Measurements from ENCODE around the gene FAF1.
"Not testable (repeated sequence)": the region's sequence is repeated elsewhere in the genome, so short reads cannot be mapped to it uniquely, and the experiment has no call there.

FAF1 gene

DNA sequence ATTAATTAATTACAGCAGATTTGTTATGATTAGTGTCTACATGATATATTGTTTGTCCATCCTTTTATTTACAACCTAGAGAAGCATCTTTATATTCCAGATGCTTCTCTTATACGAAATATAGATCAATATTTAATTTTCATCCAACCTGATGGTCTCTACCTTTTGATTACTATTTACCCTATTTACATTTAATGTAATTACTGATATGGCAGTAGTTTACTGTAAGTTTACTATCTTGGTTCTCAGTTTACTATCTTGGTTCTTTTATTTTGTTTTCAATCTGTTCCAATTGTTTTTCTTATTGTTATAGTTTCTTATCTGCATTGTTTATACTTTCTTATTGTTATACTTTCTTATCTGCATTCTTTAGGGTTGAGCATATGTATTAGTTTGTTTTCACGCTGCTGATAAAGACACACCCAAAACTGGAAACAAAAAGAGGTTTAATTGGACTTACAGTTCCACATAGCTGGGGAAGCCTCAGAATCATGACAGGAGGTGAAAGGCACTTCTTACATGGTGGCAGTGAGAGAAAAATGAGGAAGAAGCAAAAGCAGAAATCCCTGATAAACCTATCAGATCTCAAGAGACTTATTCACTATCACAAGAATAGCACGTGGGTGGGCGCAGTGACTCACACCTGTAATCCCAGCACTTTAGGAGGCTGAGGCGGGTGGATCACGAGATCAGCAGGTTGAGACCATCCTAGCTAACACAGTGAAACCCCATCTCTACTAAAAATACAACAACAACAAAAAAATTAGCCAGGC, 28.9 kb downstream of the FAF1 start:
- Histone ChIP-seq H3K36me3 (ENCODE audit: control insufficient read depth, insufficient read depth, low read length) (peaks cover 3% of the 10 kb centered on the region), H3K27ac (ENCODE audit: low read depth, low read length, severe bottlenecking) (no peak overlapping the region), H3K9me3 (ENCODE audit: control insufficient read depth, low read length) (no peaks in the 10 kb centered on the region), H3K4me3 (ENCODE audit: extremely low read depth, insufficient read depth, low read length, poor library complexity, severe bottlenecking) (no peak overlapping the region), H3K4me1 (ENCODE audit: control insufficient read depth, insufficient read depth, low read length, poor library complexity, severe bottlenecking) (no peaks in the 10 kb centered on the region)
- 89% methylated on average over 4 of the region's 6 CpGs; no CpG with 5 or more reads in 1 of the 2 experiments for WGBS, 2 experiments (ENCODE audit: insufficient coverage in 2 of 2)

DNA sequence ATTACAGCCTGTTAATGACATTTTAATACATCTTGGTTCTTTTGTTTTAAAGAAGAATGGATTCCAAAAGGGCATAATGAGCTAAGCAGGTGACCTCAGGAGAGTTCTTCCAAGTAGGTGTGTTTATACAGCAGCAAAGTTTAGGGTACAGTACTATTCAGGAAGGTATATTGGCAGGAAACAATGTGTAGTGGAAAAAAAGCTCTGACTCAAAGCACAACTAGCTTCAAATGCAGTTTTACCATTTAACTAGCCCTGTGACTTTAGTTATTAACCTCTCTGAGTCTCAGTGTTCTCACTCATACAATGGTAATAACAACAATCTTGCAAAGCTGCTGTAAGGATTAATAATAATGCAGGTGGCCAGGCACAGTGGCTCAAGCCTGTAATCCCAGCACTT, 29.9 kb downstream of the FAF1 start:
- Histone ChIP-seq H3K36me3 (ENCODE audit: control insufficient read depth, insufficient read depth, low read length) (peaks cover 3% of the 10 kb centered on the region), H3K9me3 (ENCODE audit: control insufficient read depth, low read length) (no peaks in the 10 kb centered on the region), H3K27ac (ENCODE audit: low read depth, low read length, severe bottlenecking) (no peak overlapping the region), H3K4me3 (ENCODE audit: extremely low read depth, insufficient read depth, low read length, poor library complexity, severe bottlenecking) (no peak overlapping the region), H3K4me1 (ENCODE audit: control insufficient read depth, insufficient read depth, low read length, poor library complexity, severe bottlenecking) (no peaks in the 10 kb centered on the region)

GRCh38 chr1:50929376-50929958, 30.6 kb downstream of the FAF1 start:
- Histone ChIP-seq H3K4me1 (ENCODE audit: control insufficient read depth, insufficient read depth, low read length, poor library complexity, severe bottlenecking) (no peaks in the 10 kb centered on the region), H3K4me3 (ENCODE audit: extremely low read depth, insufficient read depth, low read length, poor library complexity, severe bottlenecking) (no peak overlapping the region), H3K9me3 (ENCODE audit: control insufficient read depth, low read length) (no peaks in the 10 kb centered on the region), H3K36me3 (ENCODE audit: control insufficient read depth, insufficient read depth, low read length) (peaks cover 3% of the 10 kb centered on the region), H3K27ac (ENCODE audit: low read depth, low read length, severe bottlenecking) (no peak overlapping the region)
- WGBS, 2 experiments (ENCODE audit: insufficient coverage in 2 of 2) = no CpG with 5 or more reads among the region's 2 CpGs

GRCh38 chr1:50923564-50923963, 36.5 kb downstream of the FAF1 start:
- Histone ChIP-seq H3K27ac (ENCODE audit: low read depth, low read length, severe bottlenecking) (no peak overlapping the region), H3K4me3 (ENCODE audit: extremely low read depth, insufficient read depth, low read length, poor library complexity, severe bottlenecking) (no peak overlapping the region), H3K4me1 (ENCODE audit: control insufficient read depth, insufficient read depth, low read length, poor library complexity, severe bottlenecking) (no peaks in the 10 kb centered on the region), H3K36me3 (ENCODE audit: control insufficient read depth, insufficient read depth, low read length) (no peaks in the 10 kb centered on the region), H3K9me3 (ENCODE audit: control insufficient read depth, low read length) (peaks cover 10% of the 10 kb centered on the region)
- WGBS, 2 experiments (ENCODE audit: insufficient coverage in 2 of 2) = 83% methylated on average over 1 of the region's 1 CpG; no CpG with 5 or more reads in 1 of the 2 experiments

DNA sequence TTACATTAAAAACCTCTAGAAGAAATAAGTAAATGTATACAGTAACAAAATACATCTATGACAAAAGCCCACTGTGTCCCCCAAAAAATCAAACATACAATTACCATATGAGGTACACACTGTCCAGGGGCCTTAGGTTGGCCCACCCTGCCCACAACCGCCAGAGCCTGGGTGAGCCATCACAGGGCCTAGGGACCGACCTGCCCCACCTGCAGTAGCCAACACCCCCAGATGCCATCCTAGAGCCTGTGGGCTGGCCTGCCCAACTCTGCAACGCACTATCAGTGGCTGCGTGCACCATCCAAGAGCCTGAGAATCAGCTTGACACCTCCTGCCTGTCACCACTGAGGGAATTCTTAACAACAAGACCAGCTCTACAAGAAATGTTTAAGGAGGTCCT, 39.0 kb downstream of the FAF1 start:
- Histone ChIP-seq H3K4me1 (ENCODE audit: control insufficient read depth, insufficient read depth, low read length, poor library complexity, severe bottlenecking) (no peaks in the 10 kb centered on the region), H3K27ac (ENCODE audit: low read depth, low read length, severe bottlenecking) (no peak overlapping the region), H3K9me3 (ENCODE audit: control insufficient read depth, low read length) (peaks cover 10% of the 10 kb centered on the region), H3K36me3 (ENCODE audit: control insufficient read depth, insufficient read depth, low read length) (no peaks in the 10 kb centered on the region), H3K4me3 (ENCODE audit: extremely low read depth, insufficient read depth, low read length, poor library complexity, severe bottlenecking) (no peak overlapping the region)
- WGBS, 2 experiments (ENCODE audit: insufficient coverage in 2 of 2) = 96 to 100% methylated on average over 1 to 3 of the region's 4 CpGs

DNA sequence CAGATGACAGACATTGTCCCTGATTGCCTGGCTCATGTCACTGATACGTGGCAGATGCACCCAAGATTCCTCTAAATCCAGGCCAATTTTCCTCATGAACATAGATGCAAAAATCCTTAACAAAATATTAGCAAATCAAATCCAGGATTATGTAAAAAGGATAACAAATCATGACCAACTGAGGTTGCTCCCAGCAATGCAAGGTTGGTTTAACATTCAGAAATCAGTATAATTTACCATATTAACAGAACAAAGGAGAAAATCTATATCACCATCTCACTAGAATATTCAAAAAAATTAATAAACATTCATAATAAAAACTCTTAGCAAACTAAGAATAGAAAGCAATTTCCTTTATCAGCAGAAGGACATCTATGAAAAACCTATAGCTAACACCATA, 39.7 kb downstream of the FAF1 start:
- Histone ChIP-seq H3K4me1 (ENCODE audit: control insufficient read depth, insufficient read depth, low read length, poor library complexity, severe bottlenecking) (no peaks in the 10 kb centered on the region), H3K36me3 (ENCODE audit: control insufficient read depth, insufficient read depth, low read length) (no peaks in the 10 kb centered on the region), H3K4me3 (ENCODE audit: extremely low read depth, insufficient read depth, low read length, poor library complexity, severe bottlenecking) (no peak overlapping the region), H3K27ac (ENCODE audit: low read depth, low read length, severe bottlenecking) (no peak overlapping the region), H3K9me3 (ENCODE audit: control insufficient read depth, low read length) (peaks cover 10% of the 10 kb centered on the region)
- 100% methylated on average over 1 of the region's 1 CpG; no CpG with 5 or more reads in 1 of the 2 experiments for WGBS, 2 experiments (ENCODE audit: insufficient coverage in 2 of 2)

GRCh38 chr1:50917138-50918137, 42.6 kb downstream of the FAF1 start:
- no peaks in the 10 kb centered on the region for H3K9me3 ChIP-seq (ENCODE audit: control insufficient read depth, low read length)
- no peak overlapping the region for H3K4me3 ChIP-seq (ENCODE audit: extremely low read depth, insufficient read depth, low read length, poor library complexity, severe bottlenecking)
- 92 to 100% methylated on average over 2 to 3 of the region's 4 CpGs for WGBS, 2 experiments (ENCODE audit: insufficient coverage in 2 of 2)
- no peaks in the 10 kb centered on the region for H3K4me1 ChIP-seq (ENCODE audit: control insufficient read depth, insufficient read depth, low read length, poor library complexity, severe bottlenecking)
- H3K36me3 ChIP-seq (ENCODE audit: control insufficient read depth, insufficient read depth, low read length) = no peaks in the 10 kb centered on the region
- H3K27ac ChIP-seq (ENCODE audit: low read depth, low read length, severe bottlenecking) = no peak overlapping the region

- no peaks in the 10 kb centered on the region for H3K9me3 ChIP-seq (ENCODE audit: control insufficient read depth, low read length)
- no peaks in the 10 kb centered on the region for H3K36me3 ChIP-seq (ENCODE audit: control insufficient read depth, insufficient read depth, low read length)
- no peak overlapping the region for H3K27ac ChIP-seq (ENCODE audit: low read depth, low read length, severe bottlenecking)
- WGBS, 2 experiments (ENCODE audit: insufficient coverage in 2 of 2) = 86% methylated on average over 1 of the region's 2 CpGs; no CpG with 5 or more reads in 1 of the 2 experiments
- H3K4me3 ChIP-seq (ENCODE audit: extremely low read depth, insufficient read depth, low read length, poor library complexity, severe bottlenecking) = no peak overlapping the region
- no peaks in the 10 kb centered on the region for H3K4me1 ChIP-seq (ENCODE audit: control insufficient read depth, insufficient read depth, low read length, poor library complexity, severe bottlenecking)
Observed at GRCh38 chr1:50915621-50916020, 44.4 kb downstream of the FAF1 start.

- no peaks in the 10 kb centered on the region for H3K9me3 ChIP-seq (ENCODE audit: control insufficient read depth, low read length)
- H3K27ac ChIP-seq (ENCODE audit: low read depth, low read length, severe bottlenecking) = no peak overlapping the region
- no CpG with 5 or more reads among the region's 1 CpG for WGBS, 2 experiments (ENCODE audit: insufficient coverage in 2 of 2)
- no peak overlapping the region for H3K4me3 ChIP-seq (ENCODE audit: extremely low read depth, insufficient read depth, low read length, poor library complexity, severe bottlenecking)
- no peaks in the 10 kb centered on the region for H3K4me1 ChIP-seq (ENCODE audit: control insufficient read depth, insufficient read depth, low read length, poor library complexity, severe bottlenecking)
- no peaks in the 10 kb centered on the region for H3K36me3 ChIP-seq (ENCODE audit: control insufficient read depth, insufficient read depth, low read length)
Observed at GRCh38 chr1:50913954-50914353, 46.1 kb downstream of the FAF1 start.

DNA sequence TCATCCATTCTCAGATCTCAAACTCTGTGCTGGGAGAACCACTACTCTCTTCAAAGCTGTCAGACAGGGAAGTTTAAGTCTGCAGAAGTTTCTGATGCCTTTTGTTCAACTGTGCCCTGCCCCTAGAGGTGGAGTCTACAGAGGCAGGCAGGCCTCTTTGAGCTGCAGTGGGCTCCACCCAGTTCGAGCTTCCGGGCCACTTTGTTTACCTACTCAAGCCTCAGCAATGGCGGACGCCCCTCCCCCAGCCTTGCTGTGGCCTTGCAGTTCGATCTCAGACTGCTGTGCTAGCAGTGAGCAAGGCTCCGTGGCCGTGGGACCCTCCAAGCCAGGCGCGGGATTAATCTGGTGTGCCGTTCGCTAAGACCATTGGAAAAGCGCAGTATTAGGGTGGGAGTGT, 49.7 kb downstream of the FAF1 start:
- 67 to 89% methylated on average over 7 to 8 of the region's 12 CpGs for WGBS, 2 experiments (ENCODE audit: insufficient coverage in 2 of 2)

More for the DNA sequence above, 49.7 kb downstream of the FAF1 start:
- H3K9me3 ChIP-seq (ENCODE audit: control insufficient read depth, low read length); H3K36me3 ChIP-seq (ENCODE audit: control insufficient read depth, insufficient read depth, low read length); H3K27ac ChIP-seq (ENCODE audit: low read depth, low read length, severe bottlenecking); H3K4me3 ChIP-seq (ENCODE audit: extremely low read depth, insufficient read depth, low read length, poor library complexity, severe bottlenecking); H3K4me1 ChIP-seq (ENCODE audit: control insufficient read depth, insufficient read depth, low read length, poor library complexity, severe bottlenecking): not testable (repeated sequence)
